HepG2 (cell line): ENCODE results near the gene AXIN1. TPM values are rescaled to one million over a fixed set of nuclear protein-coding genes. Genes with fewer than 3 reads are reported as not detected.

Experiments
- CREM ChIP-seq, 2 experiments: sonication (generic) in 1 of 2; formaldehyde crosslinking in 1 of 2; IDR thresholded peaks; 2 replicates each; pipeline versions ENCODE4 v1.4.0 to v1.6.1; 2016 to 2020; ENCODE audit warnings: antibody characterized with exemption in 1 of 2, mild to moderate bottlenecking in 1 of 2, missing genetic modification reagents in 1 of 2
- DBP ChIP-seq: sonication (generic); formaldehyde crosslinking; IDR thresholded peaks from 2 replicates; pipeline ENCODE4 v1.4.0; 2020; ENCODE audit warnings: missing genetic modification reagents; ENCODE audit errors: not compliant biosample characterization
- GTF2F1 ChIP-seq: fragments of 150-350 bp; IDR thresholded peaks from 2 replicates; pipeline ENCODE4 v1.6.1; 2014; ENCODE audit warnings: low read length
- HINFP ChIP-seq: sonication (generic); formaldehyde crosslinking; IDR thresholded peaks from 2 replicates; pipeline ENCODE4 v1.4.0; 2020; ENCODE audit warnings: low read depth, mild to moderate bottlenecking, missing genetic modification reagents
- MYPOP ChIP-seq: sonication (generic); formaldehyde crosslinking; IDR thresholded peaks from 2 replicates; pipeline ENCODE4 v1.8.1; 2023; ENCODE audit warnings: mild to moderate bottlenecking, moderate library complexity, missing genetic modification reagents
- NFKB2 ChIP-seq: sonication (generic); formaldehyde crosslinking; IDR thresholded peaks from 2 replicates; pipeline ENCODE4 v1.4.0; 2020; ENCODE audit warnings: missing genetic modification reagents, borderline replicate concordance
- NR2F6 ChIP-seq, 2 experiments: IDR thresholded peaks; 2 replicates each; pipeline ENCODE4 v1.6.1; 2016; ENCODE audit warnings: antibody characterized with exemption in 1 of 2, mild to moderate bottlenecking in 1 of 2
- PAWR ChIP-seq: sonication (generic); formaldehyde crosslinking; IDR thresholded peaks from 2 replicates; pipeline ENCODE4 v1.4.0; 2020; ENCODE audit warnings: missing genetic modification reagents, mild to moderate bottlenecking, borderline replicate concordance
- RFXAP ChIP-seq: sonication (generic); formaldehyde crosslinking; IDR thresholded peaks from 2 replicates; pipeline ENCODE4 v1.4.0; 2020; ENCODE audit warnings: missing genetic modification reagents, borderline replicate concordance
- SNRNP70 ChIP-seq: fragments of 200-400 bp; formaldehyde crosslinking; IDR thresholded peaks from 2 replicates; pipeline ENCODE4 v1.6.1; 2017; ENCODE audit warnings: mild to moderate bottlenecking, low read depth, low read length, moderate library complexity
- TARDBP ChIP-seq: sonication (generic); formaldehyde crosslinking; IDR thresholded peaks from 2 replicates; pipeline ENCODE4 v1.8.0; 2022; ENCODE audit warnings: mild to moderate bottlenecking, missing genetic modification reagents
- ZC3H4 ChIP-seq: sonication (generic); formaldehyde crosslinking; IDR thresholded peaks from 2 replicates; pipeline ENCODE4 v1.4.0; 2020; ENCODE audit warnings: missing genetic modification reagents, borderline replicate concordance
- ZHX2 ChIP-seq, 2 experiments: sonication (generic) in 1 of 2; formaldehyde crosslinking in 1 of 2; IDR thresholded peaks; 2 replicates each; pipeline versions ENCODE4 v1.6.1 to v1.9.0; 2014 to 2022; ENCODE audit warnings: antibody characterized with exemption in 1 of 2, borderline replicate concordance in 1 of 2, inconsistent platforms in 1 of 2, low read depth in 1 of 2, missing genetic modification reagents in 1 of 2
- ZNF263 ChIP-seq: sonication (generic); formaldehyde crosslinking; IDR thresholded peaks from 2 replicates; pipeline ENCODE4 v1.4.0; 2020; ENCODE audit warnings: missing genetic modification reagents
- ZNF331 ChIP-seq: sonication (generic); formaldehyde crosslinking; IDR thresholded peaks from 2 replicates; pipeline ENCODE4 v1.4.0; 2020; ENCODE audit warnings: missing genetic modification reagents
- ZNF550 ChIP-seq: sonication (generic); formaldehyde crosslinking; IDR thresholded peaks from 2 replicates; pipeline ENCODE4 v1.4.0; 2020; ENCODE audit warnings: mild to moderate bottlenecking, missing genetic modification reagents, borderline replicate concordance
- ZNF556 ChIP-seq: sonication (generic); formaldehyde crosslinking; IDR thresholded peaks from 2 replicates; pipeline ENCODE4 v1.4.0; 2020; ENCODE audit warnings: mild to moderate bottlenecking, missing genetic modification reagents, borderline replicate concordance
- ZNF570 ChIP-seq: sonication (generic); formaldehyde crosslinking; IDR thresholded peaks from 2 replicates; pipeline ENCODE4 v1.4.0; 2020; ENCODE audit warnings: mild to moderate bottlenecking, missing genetic modification reagents, borderline replicate concordance
- ZNF841 ChIP-seq: sonication (generic); formaldehyde crosslinking; IDR thresholded peaks from 2 replicates; pipeline ENCODE4 v1.8.1; 2023; ENCODE audit warnings: missing genetic modification reagents, borderline replicate concordance
- polyA plus RNA-seq, 8 experiments: library from polyadenylated mRNA; depleted of rRNA in 3 of 8; stranded (reverse) in 7 of 8; unstranded in 1 of 8; fragments of >200 nt; fragmentation: Illumina TruSeq in 4 of 8; extraction: Trizol in 4 of 8; gene quantifications; 2 replicates each; pipeline versions ENCODE4 v1.2.1 to v1.2.3, GENCODE V29; 2011 to 2016; ENCODE audit warnings: low read depth in 4 of 8, missing spikeins in 1 of 8, mixed read lengths in 1 of 8; ENCODE audit not compliant: insufficient read depth in 1 of 8
- total RNA-seq, 5 experiments: library from RNA; depleted of rRNA; stranded (reverse); fragments of >200 nt; fragmentation: Illumina TruSeq; extraction: Trizol; gene quantifications; 2 replicates each; pipeline ENCODE4 v1.2.3, GENCODE V29; 2016; ENCODE audit warnings: low read depth in 1 of 5

The AXIN1 gene
- total and polyA plus RNA-seq, 2 of the 13 experiments (the other 11 are each of a cell fraction or from before 2014, with no cell fraction given), result 24.0 to 26.0 TPM

GRCh38 chr16:359067-359763 lies 6.7 kb upstream of the AXIN1 start (continued):
- TF ChIP-seq ZHX2 (IDR thresholded peaks at IDR 0.05; ENCODE audit: low read depth), result peak; percentile 68; the same call in 1 of the 2 replicates
- TF ChIP-seq ZHX2 (CRISPR knock-in tag; IDR thresholded peaks at IDR 0.05; ENCODE audit: borderline replicate concordance), result no peak
- peak; percentile 98 for TF ChIP-seq NR2F6 (IDR thresholded peaks at IDR 0.05)
- peak; percentile 100 for TF ChIP-seq NR2F6 (CRISPR knock-in tag; IDR thresholded peaks at IDR 0.05)
- TF ChIP-seq ZNF570 (CRISPR knock-in tag), result no peak
- no peak; the same call in 1 of the 2 replicates for TF ChIP-seq MYPOP (CRISPR knock-in tag)
- peak; percentile 72; the same call in 1 of the 2 replicates for TF ChIP-seq TARDBP
- TF ChIP-seq NFKB2 (CRISPR knock-in tag), result no peak
- peak; percentile 80; the same call in 1 of the 2 replicates for TF ChIP-seq ZNF331 (CRISPR knock-in tag)
- peak; percentile 53; the same call in 1 of the 2 replicates for TF ChIP-seq CREM (IDR thresholded peaks at IDR 0.05)
- no peak for TF ChIP-seq CREM (CRISPR knock-in tag; IDR thresholded peaks at IDR 0.05)
- no peak for TF ChIP-seq PAWR (CRISPR knock-in tag)
- TF ChIP-seq ZNF550 (CRISPR knock-in tag), result no peak
- TF ChIP-seq ZC3H4 (CRISPR knock-in tag), result no peak
- TF ChIP-seq DBP (CRISPR knock-in tag), result no peak
- TF ChIP-seq HINFP (CRISPR knock-in tag), result peak; percentile 62; the same call in 1 of the 2 replicates
- TF ChIP-seq RFXAP (CRISPR knock-in tag), result no peak
- peak; percentile 70; the same call in 1 of the 2 replicates for TF ChIP-seq ZNF556 (CRISPR knock-in tag)
- TF ChIP-seq ZNF263 (CRISPR knock-in tag), result peak; percentile 54; the same call in 1 of the 2 replicates
- TF ChIP-seq GTF2F1, result no peak
- no peak for TF ChIP-seq SNRNP70
- no peak for TF ChIP-seq ZNF841
